IMR-90 (cell line): Measurements from ENCODE around the gene ATRN. TPM values are rescaled to one million over a fixed set of nuclear protein-coding genes. Genes with fewer than 3 reads are reported as not detected.

ENCODE experiments used
- ATAC-seq: fragments of 200-7000 bp; cut with Tn5 transposase; 2 replicates; pipeline ENCODE4 v1.9.1; 2020; ENCODE audit warnings: low read depth, mild to moderate bottlenecking, moderate library complexity
- BruUV-seq: library from RNA; stranded (reverse); fragments of 400-500 nt; replicated peaks from 2 replicates; lab custom pipeline; 2021; lab: Mats Ljungman, UMichigan
- CTCF ChIA-PET: fragments of 300-600 bp; formaldehyde crosslinking; extraction: SDS; loops from one replicate; lab custom pipeline; 2021; ENCODE audit warnings: antibody characterized with exemption; lab: Yijun Ruan, JAX
- POLR2A ChIA-PET: fragments of 300-600 bp; sonication (Branson Sonifier 250); formaldehyde crosslinking; loops from one replicate; lab custom pipeline; 2022; ENCODE audit warnings: antibody characterized with exemption; ENCODE audit not compliant: unreplicated experiment; lab: Charles Lee
- DNase-seq: peaks from one replicate; pipeline ENCODE4 v3.0.0; 2013
- H2AFZ ChIP-seq: replicated peaks from 2 replicates; pipeline ENCODE3; 2013; ENCODE audit warnings: low read length, mild to moderate bottlenecking; ENCODE audit not compliant: poor library complexity
- H2AK5ac ChIP-seq: 2 replicates; pipeline ENCODE4 v1.6.1; 2013; ENCODE audit warnings: low read depth, low read length, inconsistent platforms
- H2AK9ac ChIP-seq: replicated peaks from 2 replicates; pipeline ENCODE3; 2013; ENCODE audit warnings: mild to moderate bottlenecking, low read depth, low read length, moderate library complexity; ENCODE audit not compliant: poor library complexity
- H2BK120ac ChIP-seq: 2 replicates; pipeline ENCODE4 v1.6.1; 2013; ENCODE audit warnings: low read depth, low read length, inconsistent platforms
- H2BK15ac ChIP-seq: 3 replicates; pipeline ENCODE4 v1.6.1; 2013; ENCODE audit warnings: low read depth, low read length, inconsistent platforms
- H2BK20ac ChIP-seq: 2 replicates; pipeline ENCODE4 v1.6.1; 2013; ENCODE audit warnings: low read depth, mild to moderate bottlenecking, inconsistent platforms, low read length, moderate library complexity
- H2BK5ac ChIP-seq: 2 replicates; pipeline ENCODE4 v1.6.1; 2013; ENCODE audit warnings: mild to moderate bottlenecking, low read depth, low read length, inconsistent platforms; ENCODE audit not compliant: poor library complexity, severe bottlenecking
- H3K14ac ChIP-seq: replicated peaks from 2 replicates; pipeline ENCODE4 v1.6.1; 2013; ENCODE audit warnings: low read depth, low read length, inconsistent platforms
- H3K18ac ChIP-seq: 2 replicates; pipeline ENCODE4 v1.6.1; 2013; ENCODE audit warnings: low read depth, low read length, control low read depth
- H3K23ac ChIP-seq: 2 replicates; pipeline ENCODE4 v1.6.1; 2013; ENCODE audit warnings: low read depth, low read length, inconsistent platforms
- H3K27ac ChIP-seq: 2 replicates; pipeline ENCODE4 v1.5.1; 2013; ENCODE audit warnings: mild to moderate bottlenecking, control low read depth, low read length; ENCODE audit not compliant: insufficient read depth
- H3K27me3 ChIP-seq: 2 replicates; pipeline ENCODE4 v1.6.1; 2013; ENCODE audit warnings: low read length; ENCODE audit not compliant: control insufficient read depth, insufficient read depth
- H3K36me3 ChIP-seq: 2 replicates; pipeline ENCODE4 v1.6.1; 2013; ENCODE audit warnings: low read length, mixed read lengths; ENCODE audit not compliant: control insufficient read depth, insufficient read depth
- H3K4ac ChIP-seq: 2 replicates; pipeline ENCODE4 v1.6.1; 2013; ENCODE audit warnings: low read depth, low read length, inconsistent platforms
- H3K4me1 ChIP-seq: 2 replicates; pipeline ENCODE4 v1.6.1; 2013; ENCODE audit warnings: low read length, mixed read lengths; ENCODE audit not compliant: control insufficient read depth, insufficient read depth
- H3K4me2 ChIP-seq: 2 replicates; pipeline ENCODE4 v1.6.1; 2013; ENCODE audit warnings: low read depth, mild to moderate bottlenecking, control low read depth, low read length, moderate library complexity
- H3K4me3 ChIP-seq: 2 replicates; pipeline ENCODE4 v1.5.1; 2013; ENCODE audit warnings: low read depth, mild to moderate bottlenecking, control low read depth, low read length, moderate library complexity; ENCODE audit not compliant: insufficient read depth
- H3K56ac ChIP-seq: 2 replicates; pipeline ENCODE4 v1.6.1; 2013; ENCODE audit warnings: low read length, inconsistent platforms; ENCODE audit not compliant: insufficient read depth; ENCODE audit errors: extremely low read depth
- H3K79me1 ChIP-seq, 2 experiments: 2 replicates each; pipeline ENCODE4 v1.6.1; 2013; ENCODE audit warnings: low read length in 2 of 2, inconsistent platforms in 1 of 2, low read depth in 1 of 2
- H3K9ac ChIP-seq: 2 replicates; pipeline ENCODE4 v1.6.1; 2013; ENCODE audit warnings: low read depth, low read length, control low read depth
- H3K9me1 ChIP-seq: 2 replicates; pipeline ENCODE4 v1.6.1; 2013; ENCODE audit warnings: low read length, inconsistent platforms; ENCODE audit not compliant: insufficient read depth
- H3K9me3 ChIP-seq: 2 replicates; pipeline ENCODE4 v1.6.1; 2013; ENCODE audit warnings: low read length; ENCODE audit not compliant: control insufficient read depth, insufficient read depth
- H4K20me1 ChIP-seq: 2 replicates; pipeline ENCODE4 v1.6.1; 2013; ENCODE audit warnings: low read length, inconsistent platforms; ENCODE audit not compliant: insufficient read depth
- H4K5ac ChIP-seq: 2 replicates; pipeline ENCODE4 v1.6.1; 2013; ENCODE audit warnings: mild to moderate bottlenecking, low read depth, low read length, control low read depth
- H4K8ac ChIP-seq, 2 experiments: 2 replicates each; pipeline ENCODE4 v1.6.1; 2013; ENCODE audit warnings: low read depth in 2 of 2, low read length in 2 of 2, control low read depth in 1 of 2, inconsistent platforms in 1 of 2
- H4K91ac ChIP-seq: 2 replicates; pipeline ENCODE4 v1.6.1; 2013; ENCODE audit warnings: low read depth, low read length, inconsistent platforms; ENCODE audit not compliant: insufficient read depth
- BHLHE40 ChIP-seq: fragments of 150-350 bp; IDR thresholded peaks from 2 replicates; pipeline ENCODE4 v1.6.1; 2016; ENCODE audit warnings: mild to moderate bottlenecking, low read depth, low read length
- CEBPB ChIP-seq: IDR thresholded peaks from 2 replicates; pipeline ENCODE4 v1.6.1; 2012; ENCODE audit warnings: low read depth, low read length, improper control_type of control experiment
- CHD1 ChIP-seq: IDR thresholded peaks from 2 replicates; pipeline ENCODE4 v1.6.1; 2012; ENCODE audit warnings: low read depth, low read length, improper control_type of control experiment
- CTCF ChIP-seq: conservative IDR thresholded peaks from 2 replicates; pipeline ENCODE4 v1.5.1; 2012; ENCODE audit warnings: mild to moderate bottlenecking, low read depth, low read length, improper control_type of control experiment
- FOS ChIP-seq: fragments of 150-350 bp; IDR thresholded peaks from 2 replicates; pipeline ENCODE4 v1.6.1; 2016; ENCODE audit warnings: low read depth, low read length
- MAFK ChIP-seq: IDR thresholded peaks from 2 replicates; pipeline ENCODE4 v1.6.1; 2012; ENCODE audit warnings: low read depth, low read length, improper control_type of control experiment
- MAZ ChIP-seq: IDR thresholded peaks from 2 replicates; pipeline ENCODE4 v1.6.1; 2012; ENCODE audit warnings: low read depth, mild to moderate bottlenecking, low read length, improper control_type of control experiment, moderate library complexity, borderline replicate concordance
- MXI1 ChIP-seq: IDR thresholded peaks from 2 replicates; pipeline ENCODE4 v1.6.1; 2012; ENCODE audit warnings: low read depth, mild to moderate bottlenecking, low read length, moderate library complexity, borderline replicate concordance
- NFE2L2 ChIP-seq: fragments of 150-350 bp; IDR thresholded peaks from 2 replicates; pipeline ENCODE4 v1.6.1; 2016; ENCODE audit warnings: low read depth, mild to moderate bottlenecking, low read length
- POLR2A ChIP-seq: IDR thresholded peaks from 2 replicates; pipeline ENCODE4 v1.6.1; 2012; ENCODE audit warnings: mild to moderate bottlenecking, low read depth, low read length
- RAD21 ChIP-seq: IDR thresholded peaks from 2 replicates; pipeline ENCODE4 v1.6.1; 2012; ENCODE audit warnings: low read length, improper control_type of control experiment
- RCOR1 ChIP-seq: IDR thresholded peaks from 2 replicates; pipeline ENCODE4 v1.6.1; 2012; ENCODE audit warnings: mild to moderate bottlenecking, low read length, improper control_type of control experiment; ENCODE audit not compliant: insufficient replicate concordance
- RFX5 ChIP-seq: IDR thresholded peaks from 2 replicates; pipeline ENCODE4 v1.8.0; 2012; ENCODE audit warnings: low read depth, mild to moderate bottlenecking, low read length, moderate library complexity
- SMC3 ChIP-seq: fragments of 150-350 bp; IDR thresholded peaks from 2 replicates; pipeline ENCODE4 v1.6.1; 2016; ENCODE audit warnings: low read depth, mild to moderate bottlenecking, antibody characterized with exemption, low read length, moderate library complexity
- WGBS, 2 experiments: methylation state at CpG; one replicate each; pipeline versions ENCODE4 v1.1.5 to v1.1.7; 2013; ENCODE audit warnings: missing lambda C conversion rate in 2 of 2; ENCODE audit not compliant: insufficient read length in 1 of 2; ENCODE audit errors: extremely low coverage in 2 of 2; 5-methylcytosine and 5-hydroxymethylcytosine counted together
- dilution Hi-C: fragments of 300-500 bp; cut with HindIII; formaldehyde crosslinking; loops from one replicate; pipeline ENCODE4 v1.14.3; 2018; ENCODE audit warnings: low sequenced_read_pairs; ENCODE audit not compliant: unreplicated experiment
- in situ Hi-C: fragments of 300-500 bp; cut with MboI; formaldehyde crosslinking; loops from 3 replicates; pipeline ENCODE4 v1.14.3; 2019; ENCODE audit warnings: low sequenced_read_pairs, inconsistent platforms, mixed read lengths
- intact Hi-C: fragments of 100-400 bp; cut with micrococcal nuclease; formaldehyde crosslinking; loops from 2 replicates; pipeline ENCODE4 v1.10.0; 2022
- polyA plus RNA-seq, 3 experiments: library from polyadenylated mRNA; depleted of rRNA; stranded (reverse); fragments of >200 nt; gene quantifications; 2 replicates each; pipeline ENCODE4 v1.2.3, GENCODE V29; 2012; ENCODE audit warnings: low replicate concordance in 1 of 3
- total RNA-seq: library from RNA; depleted of rRNA; stranded (reverse); fragments of >200 nt; gene quantifications from 2 replicates; pipeline ENCODE4 v1.2.3, GENCODE V29; 2012
- TF ChIP-seq, protein P1 (sequence below): fragments of 150-350 bp; IDR thresholded peaks from 2 replicates; pipeline ENCODE4 v1.6.1; 2016; ENCODE audit warnings: low read depth, mild to moderate bottlenecking, low read length, moderate library complexity, borderline replicate concordance
- TF ChIP-seq, protein P2 (sequence below): fragments of 150-350 bp; IDR thresholded peaks from 2 replicates; pipeline ENCODE4 v1.6.1; 2017; ENCODE audit warnings: mild to moderate bottlenecking, antibody characterized with exemption, low read length, low read depth

The ATRN gene
- total and polyA plus RNA-seq, 2 of the 4 experiments (the other 2 are of a cell fraction) = 32.3 to 46.2 TPM

DNA sequence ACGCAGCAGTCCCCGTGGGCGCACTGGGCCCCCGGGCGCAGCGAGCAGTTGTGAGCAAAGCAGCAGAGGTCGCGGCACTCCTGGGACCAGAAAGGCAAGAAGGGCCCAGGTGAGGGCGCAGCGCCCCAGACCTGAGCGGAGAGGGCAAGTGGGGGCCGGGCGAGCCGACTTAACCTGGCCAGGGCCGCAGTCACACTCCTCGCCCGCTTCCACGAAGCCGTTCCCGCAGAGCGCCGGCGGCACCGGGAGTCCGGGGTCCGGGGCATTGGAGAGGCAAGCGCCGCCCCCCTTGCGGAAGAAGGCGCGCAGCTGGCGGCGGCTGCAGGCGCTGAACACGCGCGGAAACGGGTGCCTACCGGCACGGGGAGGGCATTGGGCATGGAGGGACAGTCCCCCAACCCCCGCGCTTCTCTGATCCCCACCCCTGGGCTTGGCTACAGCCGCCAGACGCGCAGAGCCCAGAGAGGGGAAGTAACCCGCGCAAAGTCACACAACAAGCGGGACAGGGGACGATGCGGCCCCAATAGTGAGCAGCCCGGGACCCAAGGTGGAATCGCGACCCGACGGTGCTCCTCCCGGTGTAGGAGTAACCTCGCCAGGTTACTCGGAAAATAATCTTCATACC lies 201.8 kb downstream of the ATRN start:
- no peak overlapping the region for H4K91ac ChIP-seq
- H3K4ac ChIP-seq = no peak overlapping the region
- H2BK120ac ChIP-seq = no peak overlapping the region
- H2AFZ ChIP-seq = peak overlapping the region; percentile 69
- H4K8ac ChIP-seq = no peak overlapping the region
- no peaks in the 10 kb centered on the region for H3K36me3 ChIP-seq
- H2BK20ac ChIP-seq = no peak overlapping the region
- no peaks in the 10 kb centered on the region for H4K20me1 ChIP-seq
- ATAC-seq (no peak), DNase-seq (no peak)
- H3K27ac ChIP-seq = no peak overlapping the region
- 9% methylated on average over 33 of the region's 58 CpGs; no CpG with 5 or more reads in 1 of the 2 experiments for WGBS, 2 experiments
- dilution Hi-C loops (no loop called here), intact Hi-C loops (loop anchor here (10.0 kb wide), 1 partner anchor 412 kb away; no protein-coding TSS in a partner anchor), in situ Hi-C loops (no loop called here)
- no peak overlapping the region for H3K4me3 ChIP-seq
- H3K9ac ChIP-seq = no peak overlapping the region
- H3K23ac ChIP-seq = no peak overlapping the region
- no peak overlapping the region for H2BK5ac ChIP-seq
- peaks cover 5% of the 10 kb centered on the region; the same call in 1 of the 2 replicates for H3K4me1 ChIP-seq
- H2BK15ac ChIP-seq = no peak overlapping the region
- no peak overlapping the region for H4K5ac ChIP-seq
- H3K18ac ChIP-seq = no peak overlapping the region
- no peaks in the 10 kb centered on the region for H3K9me3 ChIP-seq
- ChIA-PET CTCF (interaction anchor here (0.9 kb wide), 1 partner anchor 38 kb away, joined by 5 read pairs; no protein-coding TSS in a partner anchor), POLR2A (no interaction called here)
- no peaks in the 10 kb centered on the region for H3K9me1 ChIP-seq
- BruUV-seq = no TSS peak
- no peak overlapping the region for H2AK5ac ChIP-seq
- no peaks in the 10 kb centered on the region for H3K79me1 ChIP-seq
- H3K56ac ChIP-seq = no peak overlapping the region
- H3K14ac ChIP-seq = no peak overlapping the region
- no peak overlapping the region; the same call in 1 of the 2 replicates for H3K4me2 ChIP-seq
- no peak overlapping the region for H2AK9ac ChIP-seq
- no peak for TF ChIP-seq MXI1
- no peak for TF ChIP-seq CEBPB
- no peak for TF ChIP-seq RFX5
- no peak for TF ChIP-seq NFE2L2
- no peak for TF ChIP-seq CTCF
- TF ChIP-seq, protein P1, sequence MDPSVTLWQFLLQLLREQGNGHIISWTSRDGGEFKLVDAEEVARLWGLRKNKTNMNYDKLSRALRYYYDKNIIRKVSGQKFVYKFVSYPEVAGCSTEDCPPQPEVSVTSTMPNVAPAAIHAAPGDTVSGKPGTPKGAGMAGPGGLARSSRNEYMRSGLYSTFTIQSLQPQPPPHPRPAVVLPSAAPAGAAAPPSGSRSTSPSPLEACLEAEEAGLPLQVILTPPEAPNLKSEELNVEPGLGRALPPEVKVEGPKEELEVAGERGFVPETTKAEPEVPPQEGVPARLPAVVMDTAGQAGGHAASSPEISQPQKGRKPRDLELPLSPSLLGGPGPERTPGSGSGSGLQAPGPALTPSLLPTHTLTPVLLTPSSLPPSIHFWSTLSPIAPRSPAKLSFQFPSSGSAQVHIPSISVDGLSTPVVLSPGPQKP = no peak
- TF ChIP-seq POLR2A = no peak
- no peak for TF ChIP-seq RAD21
- TF ChIP-seq CHD1 = no peak
- TF ChIP-seq MAZ = no peak
- TF ChIP-seq SMC3 = no peak
- TF ChIP-seq, protein P2, sequence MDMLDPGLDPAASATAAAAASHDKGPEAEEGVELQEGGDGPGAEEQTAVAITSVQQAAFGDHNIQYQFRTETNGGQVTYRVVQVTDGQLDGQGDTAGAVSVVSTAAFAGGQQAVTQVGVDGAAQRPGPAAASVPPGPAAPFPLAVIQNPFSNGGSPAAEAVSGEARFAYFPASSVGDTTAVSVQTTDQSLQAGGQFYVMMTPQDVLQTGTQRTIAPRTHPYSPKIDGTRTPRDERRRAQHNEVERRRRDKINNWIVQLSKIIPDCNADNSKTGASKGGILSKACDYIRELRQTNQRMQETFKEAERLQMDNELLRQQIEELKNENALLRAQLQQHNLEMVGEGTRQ = no peak
- no peak for TF ChIP-seq RCOR1
- no peak for TF ChIP-seq MAFK
- no peak for TF ChIP-seq BHLHE40
- TF ChIP-seq FOS = no peak
- H3K27me3 ChIP-seq = peaks cover 56% of the 10 kb centered on the region
